22Rv1 (cell line): ENCODE data around the gene P2RX1.

Experiments used
- H3K27ac ChIP-seq: fragments of 450-650 bp; 2 replicates; pipeline ENCODE4 v1.5.1; 2017
- CTCF ChIP-seq: fragments of 450-650 bp; IDR thresholded peaks from 2 replicates; pipeline ENCODE4 v1.5.1; 2017; ENCODE audit warnings: mild to moderate bottlenecking
- ZFX ChIP-seq: fragments of 450-650 bp; IDR thresholded peaks from 2 replicates; pipeline ENCODE4 v1.6.1; 2017; ENCODE audit warnings: antibody characterized with exemption, borderline replicate concordance

Gene P2RX1

GRCh38 chr17:3915581-3915994, 677 bp downstream of the P2RX1 start:
- TF ChIP-seq CTCF (no peak), ZFX (no peak)
- H3K27ac ChIP-seq = no peak overlapping the region

- H3K27ac ChIP-seq = no peak overlapping the region
- no peak for TF ChIP-seq ZFX
- TF ChIP-seq CTCF = no peak
Observed at GRCh38 chr17:3914312-3914670, 2.0 kb downstream of the P2RX1 start.

GRCh38 chr17:3913531-3914311, 2.5 kb downstream of the P2RX1 start:
- peak; percentile 98 for TF ChIP-seq CTCF
- TF ChIP-seq ZFX = no peak

GRCh38 chr17:3912827-3913226, 3.4 kb downstream of the P2RX1 start:
- TF ChIP-seq ZFX (no peak), CTCF (no peak)
- no peak overlapping the region for H3K27ac ChIP-seq

More at GRCh38 chr17:3913531-3914311, 2.5 kb downstream of the P2RX1 start:
- no peak overlapping the region for H3K27ac ChIP-seq

GRCh38 chr17:3911271-3912053, 4.8 kb downstream of the P2RX1 start:
- no peak overlapping the region for H3K27ac ChIP-seq
- TF ChIP-seq CTCF (no peak), ZFX (no peak)

GRCh38 chr17:3910420-3911270, 5.6 kb downstream of the P2RX1 start:
- H3K27ac ChIP-seq = no peak overlapping the region
- TF ChIP-seq CTCF (no peak), ZFX (no peak)
